ENCODE results near the gene PAPPA2. TPM values are rescaled to one million over a fixed set of nuclear protein-coding genes. Genes with fewer than 3 reads are reported as not detected.

The PAPPA2 gene
- total and polyA plus RNA-seq, 10 of the 15 experiments (the other 5 are each of a cell fraction or from before 2014, with no cell fraction given), result under 0.01 to 0.06 (median 0.03) TPM; not detected in 7

GRCh38 chr1:176551146-176551545, 88.2 kb downstream of the PAPPA2 start:
- 16% methylated on average over 6 of the region's 6 CpGs for WGBS (ENCODE audit: insufficient coverage, insufficient replicate concordance, low lambda C conversion rate, missing lambda C conversion rate)
- Histone ChIP-seq H3K27me3 (replicated peaks in 1 of 2; ENCODE audit: control insufficient read depth in 2 of 2, insufficient read depth in 2 of 2, low read length in 1 of 2) (peaks cover 0 to 2% of the 10 kb centered on the region in 2 experiments; a peak in 1 of 4 replicates), H3K4me2 (ENCODE audit: control insufficient read depth, insufficient read depth) (no peak overlapping the region), H4K20me1 (ENCODE audit: control insufficient read depth, insufficient read depth) (no peaks in the 10 kb centered on the region), H3K9ac (ENCODE audit: control insufficient read depth, insufficient read depth, low read length) (no peak overlapping the region), H3K36me3 (ENCODE audit: control insufficient read depth in 2 of 2, insufficient read depth in 2 of 2, low read length in 1 of 2) (no peaks in the 10 kb centered on the region), H3K4me1 (ENCODE audit: control insufficient read depth, insufficient read depth, low read length) (no peaks in the 10 kb centered on the region), H3K27ac (ENCODE audit: control insufficient read depth, insufficient read depth) (no peak overlapping the region), H3K4me3 (no peak overlapping the region), H3K79me2 (ENCODE audit: control insufficient read depth, insufficient read depth, low read length) (no peaks in the 10 kb centered on the region), H3K9me3 (replicated peaks; ENCODE audit: control insufficient read depth, insufficient read depth, low read length) (no peaks in the 10 kb centered on the region), H2AFZ (ENCODE audit: control insufficient read depth, low read depth, low read length) (no peak overlapping the region)
- SMC1A ChIA-PET (ENCODE audit: uncharacterized antibody, unreplicated experiment), result no interaction called here
- in situ Hi-C loops (cut with MboI), result no loop called here
- ATAC-seq (no peak), DNase-seq (ENCODE audit: low read depth, low spot score) (no peak), FAIRE-seq (no peak)
- intact Hi-C loops (cut with micrococcal nuclease; ENCODE audit: unreplicated experiment), result no loop called here
- CTCF ChIA-PET, result interaction anchor here (4.6 kb wide), 1 partner anchor 9 kb away, joined by 24 read pairs; no protein-coding TSS in a partner anchor
- TF ChIP-seq RAD21 (IDR thresholded peaks at IDR 0.05; ENCODE audit: insufficient read depth, low read depth, low read length) (no peak), ZBTB40 (IDR thresholded peaks at IDR 0.05; ENCODE audit: borderline replicate concordance) (no peak), ZBTB11 (CRISPR knock-in tag; IDR thresholded peaks at IDR 0.05) (no peak), SP1 (IDR thresholded peaks at IDR 0.05; ENCODE audit: low read depth, low read length) (no peak), ZBED1 (IDR thresholded peaks at IDR 0.05; ENCODE audit: borderline replicate concordance) (no peak), ATF3 (IDR thresholded peaks at IDR 0.05; ENCODE audit: borderline replicate concordance, extremely low read depth, low read depth, low read length) (no peak), JUNB (IDR thresholded peaks at IDR 0.05) (no peak), EED (IDR thresholded peaks at IDR 0.05; ENCODE audit: low read depth) (no peak), HDAC2 (IDR thresholded peaks at IDR 0.05) (no peak), FOS (IDR thresholded peaks at IDR 0.05; ENCODE audit: borderline replicate concordance, extremely low read depth, insufficient read length) (no peak), CHD4 (IDR thresholded peaks at IDR 0.05) (no peak), TCF7 (IDR thresholded peaks at IDR 0.05; ENCODE audit: borderline replicate concordance) (no peak), NR2F1 (conservative IDR thresholded peaks at IDR 0.05) (no peak), YBX1 (IDR thresholded peaks at IDR 0.05) (no peak), ZZZ3 (IDR thresholded peaks at IDR 0.05; ENCODE audit: control insufficient read depth, insufficient read length, low read depth) (no peak), RCOR1 (conservative IDR thresholded peaks at IDR 0.05; ENCODE audit: low read depth, low read length) (no peak), POLR2AphosphoS2 (IDR thresholded peaks at IDR 0.05; ENCODE audit: low read depth, low read length) (no peak), ZNF622 (IDR thresholded peaks at IDR 0.05) (no peak), MTA3 (IDR thresholded peaks at IDR 0.05; ENCODE audit: borderline replicate concordance, low read length) (no peak)
- no TSS peak for BruUV-seq (replicated peaks)
- RAD21 ChIA-PET (ENCODE audit: unreplicated experiment), result no interaction called here
- POLR2A ChIA-PET, result no interaction called here
